ENCODE results near the gene C1orf226.

DNA sequence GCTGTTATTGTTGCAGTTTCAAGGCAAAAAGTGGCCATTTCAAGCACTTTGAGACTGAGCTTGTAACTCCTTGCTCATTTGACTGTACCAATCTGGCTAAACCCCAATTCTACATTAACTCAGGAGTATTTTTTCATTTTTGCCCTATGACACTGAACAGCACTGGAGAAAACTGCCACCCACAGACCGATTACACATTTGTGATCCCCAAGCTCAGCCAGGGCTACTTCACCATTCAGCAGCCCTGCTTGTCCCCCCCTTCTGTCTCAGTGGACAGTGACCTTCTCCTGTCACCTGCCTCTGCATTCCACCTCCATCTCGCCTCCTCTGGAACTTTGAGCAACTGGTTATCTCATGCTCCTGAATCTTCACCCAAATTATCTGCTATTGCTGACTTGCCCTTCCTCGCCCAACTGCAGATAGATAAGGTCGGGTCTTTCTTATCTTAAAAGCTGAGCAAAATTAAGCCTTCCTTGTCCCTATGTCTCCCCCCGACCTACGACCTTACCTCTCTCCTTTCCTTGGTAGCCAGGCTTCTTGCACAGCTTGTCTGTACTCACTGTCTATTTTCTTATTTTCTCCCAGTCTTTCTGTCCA lies 30.2 kb upstream of the C1orf226 start:
- TF ChIP-seq, protein P1, sequence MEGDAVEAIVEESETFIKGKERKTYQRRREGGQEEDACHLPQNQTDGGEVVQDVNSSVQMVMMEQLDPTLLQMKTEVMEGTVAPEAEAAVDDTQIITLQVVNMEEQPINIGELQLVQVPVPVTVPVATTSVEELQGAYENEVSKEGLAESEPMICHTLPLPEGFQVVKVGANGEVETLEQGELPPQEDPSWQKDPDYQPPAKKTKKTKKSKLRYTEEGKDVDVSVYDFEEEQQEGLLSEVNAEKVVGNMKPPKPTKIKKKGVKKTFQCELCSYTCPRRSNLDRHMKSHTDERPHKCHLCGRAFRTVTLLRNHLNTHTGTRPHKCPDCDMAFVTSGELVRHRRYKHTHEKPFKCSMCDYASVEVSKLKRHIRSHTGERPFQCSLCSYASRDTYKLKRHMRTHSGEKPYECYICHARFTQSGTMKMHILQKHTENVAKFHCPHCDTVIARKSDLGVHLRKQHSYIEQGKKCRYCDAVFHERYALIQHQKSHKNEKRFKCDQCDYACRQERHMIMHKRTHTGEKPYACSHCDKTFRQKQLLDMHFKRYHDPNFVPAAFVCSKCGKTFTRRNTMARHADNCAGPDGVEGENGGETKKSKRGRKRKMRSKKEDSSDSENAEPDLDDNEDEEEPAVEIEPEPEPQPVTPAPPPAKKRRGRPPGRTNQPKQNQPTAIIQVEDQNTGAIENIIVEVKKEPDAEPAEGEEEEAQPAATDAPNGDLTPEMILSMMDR (IDR thresholded peaks at IDR 0.05) = no peak
- TF ChIP-seq POLR2A (IDR thresholded peaks at IDR 0.05) = no peak
- TF ChIP-seq POLR2AphosphoS5 (IDR thresholded peaks at IDR 0.05; ENCODE audit: insufficient read depth in 1 of 2, low read depth in 1 of 2) = no peak

Measured in vagina (tissue), 2 donors.